Measurements from ENCODE around the gene SMAD4.
"Not testable (repeated sequence)": the region's sequence is repeated elsewhere in the genome, so short reads cannot be mapped to it uniquely, and the experiment has no call there.

SMAD4 gene

DNA sequence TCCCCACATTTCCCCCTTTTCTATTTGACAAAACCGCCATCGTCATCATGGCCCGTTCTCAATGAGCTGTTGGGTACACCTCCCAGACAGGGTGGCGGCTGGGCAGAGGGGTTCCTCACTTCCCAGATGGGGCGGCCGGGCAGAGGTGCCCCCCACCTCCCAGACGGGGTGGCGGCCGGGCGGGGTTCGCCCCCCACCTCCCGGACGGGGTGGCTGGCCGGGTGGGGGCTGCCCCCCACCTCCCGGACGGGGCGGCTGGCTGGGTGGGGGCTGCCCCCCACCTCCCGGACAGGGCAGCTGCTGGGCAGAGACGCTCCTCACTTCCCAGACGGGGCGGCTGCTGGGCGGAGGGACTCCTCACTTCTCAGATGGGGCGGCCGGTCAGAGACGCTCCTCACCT is 87.0 kb downstream of the SMAD4 start:
- not testable (repeated sequence) for DNase-seq

DNA sequence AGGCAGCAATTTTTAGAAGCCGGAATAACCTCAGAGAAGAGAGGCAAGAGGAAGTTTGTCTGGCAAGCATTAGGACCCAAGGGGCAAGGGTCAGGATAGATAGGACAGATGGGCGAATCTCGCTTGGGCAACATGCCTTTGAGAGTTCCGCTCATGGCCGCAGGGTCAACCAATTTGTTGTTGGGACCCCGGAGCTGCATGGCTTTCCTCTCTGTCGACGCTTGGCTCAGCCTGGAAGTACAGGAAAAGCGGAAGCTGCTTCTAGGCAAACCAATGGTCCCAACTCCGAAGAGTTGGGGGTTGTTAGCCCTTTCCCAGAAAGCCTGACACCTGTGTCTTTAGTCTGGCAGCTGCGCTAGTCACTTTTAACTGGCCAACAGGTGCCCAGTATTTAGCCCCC is 89.5 kb downstream of the SMAD4 start:
- not testable (repeated sequence) for DNase-seq

GRCh38 chr18:51119976-51120375 is 90.0 kb downstream of the SMAD4 start:
- not testable (repeated sequence) for DNase-seq

DNA sequence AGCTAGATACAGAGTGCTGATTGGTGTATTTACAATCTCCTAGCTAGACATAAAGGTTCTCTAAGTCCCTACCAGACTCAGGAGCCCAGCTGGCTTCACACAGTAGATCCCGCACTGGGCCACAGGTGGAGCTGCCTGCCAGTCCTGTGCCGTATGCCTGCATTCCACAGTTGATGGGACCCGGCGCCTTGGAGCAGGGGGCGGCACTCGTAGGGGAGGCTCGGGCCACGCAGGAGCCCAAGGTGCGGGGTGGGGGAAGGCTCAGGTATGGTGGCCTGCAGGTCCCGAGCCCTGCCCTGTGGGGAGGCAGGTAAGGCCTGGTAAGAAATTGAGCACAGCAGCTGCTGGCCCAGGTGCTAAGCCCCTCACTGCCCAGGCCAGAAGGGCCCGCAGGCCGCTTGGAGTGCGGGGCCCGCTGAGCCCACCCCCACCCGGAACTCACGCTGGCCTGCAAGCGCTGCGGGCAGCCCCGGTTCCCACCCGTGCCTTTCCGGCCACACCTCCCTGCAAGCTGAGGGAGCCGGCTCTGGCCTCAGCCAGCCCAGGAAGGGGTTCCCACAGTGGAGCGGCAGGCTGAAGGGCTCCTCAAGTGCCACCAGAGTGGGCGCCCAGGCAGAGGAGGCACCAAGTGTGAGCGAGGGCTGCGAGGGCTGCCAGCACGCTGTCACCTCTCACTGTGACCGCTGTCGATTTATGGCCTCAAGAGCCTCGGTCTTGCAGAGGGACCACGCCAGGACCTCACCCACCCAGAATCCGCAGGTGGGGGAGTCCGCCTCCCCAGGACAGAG is 91.0 kb downstream of the SMAD4 start:
- no peak for DNase-seq

DNA sequence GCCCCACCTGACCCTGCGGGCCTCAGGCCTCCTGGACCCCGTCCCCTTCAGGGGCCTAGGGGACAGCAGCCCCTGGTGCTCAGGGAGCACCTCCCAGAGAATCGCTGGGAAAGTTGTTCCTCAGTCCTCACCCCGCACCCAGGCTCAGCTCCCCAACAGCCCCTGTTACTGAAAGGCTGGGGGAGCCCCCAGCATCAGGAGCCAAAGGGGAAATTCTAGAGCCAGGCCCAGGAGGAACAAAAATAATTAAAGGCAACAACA is 91.5 kb downstream of the SMAD4 start:
- DNase-seq = no peak

- DNase-seq = no peak
Observed at GRCh38 chr18:51122266-51123045, 92.4 kb downstream of the SMAD4 start.

DNA sequence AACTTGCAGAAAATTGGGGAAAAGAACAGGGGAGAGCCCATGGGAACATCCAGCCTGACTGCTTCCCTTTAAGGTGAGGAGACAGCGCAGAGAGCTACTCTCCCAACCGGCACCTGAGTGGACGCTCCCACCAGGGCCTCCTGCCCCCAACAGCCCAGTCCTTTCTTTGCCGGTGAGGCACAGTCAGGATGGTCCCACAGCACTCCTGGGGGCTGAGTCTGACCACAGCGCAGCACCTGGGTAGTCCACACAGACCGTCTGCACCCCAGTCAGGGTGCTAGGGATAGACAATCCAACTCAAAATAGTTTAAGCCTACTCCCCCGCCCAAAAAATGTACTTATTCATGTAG is 93.0 kb downstream of the SMAD4 start:
- no peak for DNase-seq

DNA sequence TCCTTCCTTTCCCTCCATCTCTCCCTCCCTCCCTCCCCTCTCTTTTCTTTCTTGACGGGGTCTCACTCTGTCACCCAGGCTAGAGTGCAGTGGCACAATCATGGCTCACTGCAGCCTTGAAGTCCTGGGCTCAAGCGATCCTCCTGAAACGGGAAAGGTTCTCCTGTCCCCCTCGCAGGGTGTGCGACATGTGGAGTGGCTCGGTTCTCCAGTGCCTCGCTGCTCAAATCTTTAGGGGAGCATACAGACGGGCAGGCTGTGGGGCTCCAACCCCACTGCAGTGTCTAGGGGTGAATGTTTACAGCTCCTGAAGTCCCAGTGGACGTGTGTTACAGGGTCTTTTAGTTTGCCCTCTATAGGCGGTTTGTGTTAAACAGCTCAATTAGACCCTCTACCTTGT is 93.5 kb downstream of the SMAD4 start:
- no peak for DNase-seq

- DNase-seq = no peak
Observed at GRCh38 chr18:51123936-51124486, 94.0 kb downstream of the SMAD4 start.

GRCh38 chr18:51125976-51126375 is 96.0 kb downstream of the SMAD4 start:
- DNase-seq = no peak

DNA sequence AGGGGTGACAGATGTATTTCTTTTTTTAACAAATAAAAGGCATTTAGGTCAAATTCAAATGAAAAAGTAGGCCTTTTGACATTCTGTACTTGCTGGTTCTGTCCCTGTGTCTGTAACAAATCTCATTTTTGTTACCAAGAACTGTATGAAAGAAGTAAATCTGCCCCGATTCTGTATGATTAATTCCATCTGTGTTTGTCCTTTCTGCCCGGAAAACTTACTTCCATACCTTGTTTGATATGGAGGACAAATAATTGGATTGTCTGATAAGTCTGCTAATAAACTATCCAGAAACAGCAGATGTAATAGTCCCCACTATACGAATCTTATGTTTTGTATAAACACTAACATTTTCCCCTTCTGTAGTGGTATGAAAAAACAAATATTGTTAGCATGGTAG is 97.7 kb downstream of the SMAD4 start:
- DNase-seq = no peak

GRCh38 chr18:51128533-51128932 is 98.5 kb downstream of the SMAD4 start:
- no peak for DNase-seq

- no peak for DNase-seq
Observed at GRCh38 chr18:51132256-51132935, 102.4 kb downstream of the SMAD4 start.

DNA sequence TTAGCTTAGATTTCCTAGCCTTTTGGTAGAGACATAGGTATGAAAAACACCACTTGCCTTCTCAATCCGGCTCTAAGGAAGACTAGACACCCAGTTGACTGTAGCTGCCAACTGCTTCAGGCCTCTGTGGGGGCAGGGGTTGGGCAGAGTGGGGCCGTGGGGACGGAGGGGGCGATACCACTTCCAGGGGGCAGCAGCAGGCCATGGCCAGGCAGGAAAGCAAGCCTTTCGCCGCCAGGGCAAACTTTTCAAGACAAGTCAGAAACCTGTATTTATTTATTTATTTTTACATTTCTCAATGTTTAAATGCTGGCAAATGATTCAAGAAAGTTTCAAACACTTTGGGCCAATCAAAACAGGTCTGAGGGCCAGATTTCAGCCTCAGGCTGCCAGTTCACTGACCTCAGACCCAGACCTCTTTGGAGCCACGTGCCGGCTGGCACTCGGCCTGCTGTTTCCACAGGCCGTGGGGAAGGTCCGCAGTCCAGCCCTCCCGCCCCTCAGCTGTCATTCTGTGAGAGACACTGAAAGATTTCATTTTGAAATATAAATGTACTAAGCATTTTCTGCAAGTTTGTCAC is 103.7 kb downstream of the SMAD4 start:
- no peak for DNase-seq
